ENCODE measurements around the gene BAZ2B. TPM values are rescaled to one million over a fixed set of nuclear protein-coding genes. Genes with fewer than 3 reads are reported as not detected.

The BAZ2B gene
- total and polyA plus RNA-seq, 9 of the 15 experiments (the other 6 are each of a cell fraction or from before 2014, with no cell fraction given): 7.5 to 38.6 (median 19.8) TPM

DNA sequence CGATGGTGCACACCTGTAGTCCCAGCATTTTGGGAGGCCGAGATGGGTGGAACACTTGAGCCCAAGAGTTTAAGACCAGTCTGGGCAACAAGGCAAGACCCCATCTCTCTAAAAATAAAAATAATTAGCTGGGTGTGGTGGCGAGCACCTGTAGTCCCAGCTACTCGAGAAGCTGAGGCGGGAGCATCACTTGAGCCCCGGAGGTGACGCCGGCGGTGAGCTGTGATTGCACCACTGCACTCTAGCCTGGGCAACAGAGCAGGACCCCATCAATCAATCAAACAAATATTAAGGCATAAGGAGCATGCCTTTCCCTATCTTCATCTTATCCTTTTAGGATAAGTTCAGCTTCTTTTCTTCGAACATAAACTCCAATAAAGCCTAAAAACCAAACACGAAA lies 330.9 kb downstream of the BAZ2B start:
- BruUV-seq (replicated peaks): no TSS peak

More for the DNA sequence above, 330.9 kb downstream of the BAZ2B start:
- no peaks in the 10 kb centered on the region for H3K27me3 ChIP-seq (ENCODE audit: control insufficient read depth in 2 of 2, insufficient read depth in 2 of 2, low read length in 2 of 2)
- ATAC-seq: no peak
- no peak overlapping the region for H3K27ac ChIP-seq (ENCODE audit: extremely low read depth, low read depth, low read length)
- 63% methylated on average over 11 of the region's 11 CpGs for WGBS (ENCODE audit: insufficient coverage, low coverage, missing lambda C conversion rate)
- CTCF ChIA-PET (ENCODE audit: low intra/inter-chr PET ratio): no interaction called here
- no peak for DNase-seq (ENCODE audit: extremely low read depth in 1 of 4, low spot score in 3 of 4)
- H3K4me2 ChIP-seq (ENCODE audit: insufficient read depth, low read length): peak overlapping the region; percentile 94
- intact Hi-C loops (cut with micrococcal nuclease) (no loop called here), in situ Hi-C loops (cut with MboI) (no loop called here)
- H4K20me1 ChIP-seq (replicated peaks; ENCODE audit: control insufficient read depth, insufficient read depth, low read length): no peaks in the 10 kb centered on the region
- TF ChIP-seq ZNF121 (CRISPR knock-in tag; conservative IDR thresholded peaks at IDR 0.05) (peak; percentile 60; the same call in 1 of the 2 replicates), AFF4 (CRISPR knock-in tag; IDR thresholded peaks at IDR 0.05) (0 out of 2 replicates have a peak, but pooled peaks have one; percentile 6), ASH1L (IDR thresholded peaks at IDR 0.05; ENCODE audit: borderline replicate concordance, low read depth, partially characterized antibody) (no peak), HMBOX1 (IDR thresholded peaks at IDR 0.05) (no peak), TCF7 (IDR thresholded peaks at IDR 0.05; ENCODE audit: borderline replicate concordance) (no peak), RUNX1 (IDR thresholded peaks at IDR 0.05; ENCODE audit: low read depth) (no peak), THRA (IDR thresholded peaks at IDR 0.05) (no peak)
- TF ChIP-seq, protein P1, sequence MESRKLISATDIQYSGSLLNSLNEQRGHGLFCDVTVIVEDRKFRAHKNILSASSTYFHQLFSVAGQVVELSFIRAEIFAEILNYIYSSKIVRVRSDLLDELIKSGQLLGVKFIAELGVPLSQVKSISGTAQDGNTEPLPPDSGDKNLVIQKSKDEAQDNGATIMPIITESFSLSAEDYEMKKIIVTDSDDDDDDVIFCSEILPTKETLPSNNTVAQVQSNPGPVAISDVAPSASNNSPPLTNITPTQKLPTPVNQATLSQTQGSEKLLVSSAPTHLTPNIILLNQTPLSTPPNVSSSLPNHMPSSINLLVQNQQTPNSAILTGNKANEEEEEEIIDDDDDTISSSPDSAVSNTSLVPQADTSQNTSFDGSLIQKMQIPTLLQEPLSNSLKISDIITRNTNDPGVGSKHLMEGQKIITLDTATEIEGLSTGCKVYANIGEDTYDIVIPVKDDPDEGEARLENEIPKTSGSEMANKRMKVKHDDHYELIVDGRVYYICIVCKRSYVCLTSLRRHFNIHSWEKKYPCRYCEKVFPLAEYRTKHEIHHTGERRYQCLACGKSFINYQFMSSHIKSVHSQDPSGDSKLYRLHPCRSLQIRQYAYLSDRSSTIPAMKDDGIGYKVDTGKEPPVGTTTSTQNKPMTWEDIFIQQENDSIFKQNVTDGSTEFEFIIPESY (CRISPR knock-in tag; IDR thresholded peaks at IDR 0.05): 0 out of 2 replicates have a peak, but pooled peaks have one; percentile 13
- peaks cover 18% of the 10 kb centered on the region; the same call in 2 of the 3 replicates for H3K36me3 ChIP-seq (ENCODE audit: control insufficient read depth, insufficient read depth, low read length)
- H3K4me1 ChIP-seq (replicated peaks in 1 of 2; ENCODE audit: control insufficient read depth in 2 of 2, insufficient read depth in 2 of 2, low read length in 2 of 2): peaks cover 12 to 19% of the 10 kb centered on the region in 2 experiments
- POLR2A ChIA-PET: interaction anchor here (1.4 to 3.0 kb wide), 2 partner anchors 17 to 428 kb away, joined by 4 to 11 read pairs; partner anchors contain the start of gene MARCHF7
- H2AFZ ChIP-seq (ENCODE audit: low read depth, low read length): peak overlapping the region; percentile 94; the same call in 1 of the 2 replicates
- peak overlapping the region; percentile 75 to 98 for H3K9ac ChIP-seq (ENCODE audit: insufficient read depth in 1 of 2, low read depth in 2 of 2, low read length in 2 of 2)
- H3K9me3 ChIP-seq (replicated peaks; ENCODE audit: control insufficient read depth, insufficient read depth, low read depth, low read length): no peaks in the 10 kb centered on the region
- H3K4me3 ChIP-seq: peak overlapping the region; percentile 75
- no peaks in the 10 kb centered on the region for H3K9me1 ChIP-seq (ENCODE audit: control insufficient read depth, insufficient read depth, low read length)
- no peak for FAIRE-seq
- H3K79me2 ChIP-seq (ENCODE audit: control insufficient read depth, insufficient read depth, low read length): peaks cover 37% of the 10 kb centered on the region

All from K562 (cell line).